Measurements from ENCODE around the gene MT4. TPM values are rescaled to one million over a fixed set of nuclear protein-coding genes. Genes with fewer than 3 reads are reported as not detected.
A peak's percentile ranks its signal among the peaks of the same experiment; 100 is the strongest.
"Not testable (repeated sequence)": the region's sequence is repeated elsewhere in the genome, so short reads cannot be mapped to it uniquely, and the experiment has no call there.

Gene MT4
- total RNA-seq, 4 donors from 2014 or later = not detected

DNA sequence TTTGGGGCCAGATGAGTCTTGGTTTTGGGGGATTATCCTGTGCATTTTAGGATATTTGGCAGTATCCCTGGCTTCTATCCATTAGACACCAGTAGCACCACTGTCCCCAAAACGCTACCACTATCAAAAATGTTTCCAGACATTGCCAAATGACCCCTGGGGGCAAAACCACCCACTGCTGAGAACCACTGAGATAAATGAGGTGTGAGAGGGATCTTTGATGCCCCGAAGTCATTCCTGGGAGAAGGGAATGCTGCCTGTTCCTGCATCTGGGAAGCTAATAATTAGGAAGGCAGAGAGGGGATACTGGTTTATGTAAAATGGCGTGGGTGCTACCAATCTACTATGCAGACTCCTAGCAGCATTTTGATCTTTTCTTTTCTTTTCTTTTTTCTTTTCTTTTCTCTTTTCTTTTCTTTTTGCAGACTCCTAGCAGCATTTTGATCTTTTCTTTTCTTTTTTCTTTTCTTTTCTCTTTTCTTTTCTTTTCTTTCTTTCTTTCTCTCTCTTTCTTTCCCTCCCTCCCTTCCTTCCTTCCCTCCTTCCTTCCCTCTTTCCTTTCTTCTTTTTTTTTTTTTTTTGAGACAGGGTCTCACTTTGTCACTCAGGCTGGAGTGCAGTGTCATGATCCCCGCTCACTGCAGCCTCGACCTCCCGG is 15.6 kb downstream of the MT4 start:
- H3K27ac ChIP-seq = no peak overlapping the region
- H3K4me3 ChIP-seq = no peak overlapping the region
- WGBS, 2 donors = 75 to 79% methylated on average over 6 of the region's 6 CpGs
- peaks cover 0 to 9% (median 0%) of the 10 kb centered on the region in 4 donors for H3K27me3 ChIP-seq
- TF ChIP-seq, protein P1, sequence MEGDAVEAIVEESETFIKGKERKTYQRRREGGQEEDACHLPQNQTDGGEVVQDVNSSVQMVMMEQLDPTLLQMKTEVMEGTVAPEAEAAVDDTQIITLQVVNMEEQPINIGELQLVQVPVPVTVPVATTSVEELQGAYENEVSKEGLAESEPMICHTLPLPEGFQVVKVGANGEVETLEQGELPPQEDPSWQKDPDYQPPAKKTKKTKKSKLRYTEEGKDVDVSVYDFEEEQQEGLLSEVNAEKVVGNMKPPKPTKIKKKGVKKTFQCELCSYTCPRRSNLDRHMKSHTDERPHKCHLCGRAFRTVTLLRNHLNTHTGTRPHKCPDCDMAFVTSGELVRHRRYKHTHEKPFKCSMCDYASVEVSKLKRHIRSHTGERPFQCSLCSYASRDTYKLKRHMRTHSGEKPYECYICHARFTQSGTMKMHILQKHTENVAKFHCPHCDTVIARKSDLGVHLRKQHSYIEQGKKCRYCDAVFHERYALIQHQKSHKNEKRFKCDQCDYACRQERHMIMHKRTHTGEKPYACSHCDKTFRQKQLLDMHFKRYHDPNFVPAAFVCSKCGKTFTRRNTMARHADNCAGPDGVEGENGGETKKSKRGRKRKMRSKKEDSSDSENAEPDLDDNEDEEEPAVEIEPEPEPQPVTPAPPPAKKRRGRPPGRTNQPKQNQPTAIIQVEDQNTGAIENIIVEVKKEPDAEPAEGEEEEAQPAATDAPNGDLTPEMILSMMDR (IDR thresholded peaks at IDR 0.05) = no peak
- TF ChIP-seq POLR2A (IDR thresholded peaks at IDR 0.05) = no peak
- H3K4me1 ChIP-seq = peaks cover 4 to 13% (median 4%) of the 10 kb centered on the region in 3 donors
- no peak for DNase-seq
- H3K9me3 ChIP-seq = no peaks in the 10 kb centered on the region
- H3K36me3 ChIP-seq = no peaks in the 10 kb centered on the region
- intact Hi-C loops (cut with DNase I) = loop anchor here (10.0 kb wide), 1 partner anchor 124 kb away; no protein-coding TSS in a partner anchor

DNA sequence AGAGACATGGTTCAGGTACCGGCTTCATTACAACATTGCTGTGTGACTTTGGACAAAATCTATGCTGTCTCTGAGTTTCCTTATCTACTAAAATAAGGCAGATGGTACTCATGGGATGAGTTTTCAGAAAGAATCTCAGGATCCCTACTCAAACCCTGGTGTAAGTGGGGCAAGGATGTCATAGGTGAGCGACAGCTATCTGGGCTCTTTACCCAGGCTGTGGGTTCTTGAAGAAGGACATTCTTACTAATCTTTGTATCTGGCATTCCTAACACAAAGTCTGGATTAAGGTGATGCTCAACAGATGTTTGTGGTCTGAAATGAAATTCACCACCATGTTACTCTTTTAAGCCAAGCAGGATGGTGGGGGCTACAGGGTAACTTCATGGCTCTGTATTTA is 18.0 kb downstream of the MT4 start:
- peaks cover 0 to 33% (median 0%) of the 10 kb centered on the region in 4 donors for H3K27me3 ChIP-seq
- 100% methylated on average over 1 of the region's 2 CpGs for WGBS, 2 donors
- H3K9me3 ChIP-seq, H3K27ac ChIP-seq, H3K36me3 ChIP-seq, H3K4me1 ChIP-seq, H3K4me3 ChIP-seq, DNase-seq: not testable (repeated sequence)
- intact Hi-C loops (cut with DNase I) = loop anchor here (10.0 kb wide), 1 partner anchor 122 kb away; no protein-coding TSS in a partner anchor

DNA sequence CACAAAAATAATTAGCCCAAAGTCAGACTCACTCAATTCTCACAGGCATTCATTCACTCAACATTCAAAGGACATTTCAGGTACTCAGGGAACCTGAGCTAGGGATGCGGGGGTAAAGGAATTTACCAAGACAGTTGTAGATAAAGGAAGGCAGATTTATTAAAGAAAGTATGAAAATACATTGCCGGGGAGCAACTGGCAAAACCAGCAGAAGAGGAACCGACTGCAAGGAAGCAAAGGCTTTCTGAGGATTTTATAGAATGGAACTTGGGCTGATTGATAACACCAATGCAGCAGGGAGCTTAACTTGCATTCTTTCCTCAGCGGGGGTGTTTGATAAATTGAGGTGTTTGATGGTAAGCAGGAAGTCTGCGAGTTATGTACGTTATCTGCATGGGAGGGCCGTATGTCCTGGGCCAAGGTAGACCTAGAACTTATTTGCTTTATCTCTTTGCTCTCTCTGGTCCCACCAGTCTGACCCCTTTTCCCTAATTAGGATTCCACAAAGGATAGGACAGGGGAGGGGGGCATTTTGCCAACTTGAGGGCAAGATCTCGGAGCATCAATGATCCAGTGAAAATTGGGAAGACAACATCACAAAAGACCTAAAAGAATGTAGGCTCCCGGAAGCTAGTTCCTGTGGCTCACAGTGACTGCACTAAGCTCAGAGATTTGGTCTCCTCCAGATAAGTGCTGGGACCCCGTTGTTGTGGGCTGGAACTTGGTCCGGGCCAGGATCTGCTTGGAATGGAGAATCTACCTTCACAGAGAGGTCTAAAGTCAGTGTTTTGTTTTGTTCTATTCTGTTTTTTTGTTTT is 18.7 kb downstream of the MT4 start:
- no peaks in the 10 kb centered on the region for H3K4me1 ChIP-seq
- no peaks in the 10 kb centered on the region for H3K36me3 ChIP-seq
- 72 to 74% methylated on average over 9 to 10 of the region's 11 CpGs for WGBS, 2 donors
- no peaks in the 10 kb centered on the region for H3K9me3 ChIP-seq
- DNase-seq = no peak
- no peak for TF ChIP-seq POLR2A (IDR thresholded peaks at IDR 0.05)
- TF ChIP-seq, protein P1 (IDR thresholded peaks at IDR 0.05) = no peak
- no peak overlapping the region for H3K4me3 ChIP-seq
- peaks cover 0 to 39% (median 0%) of the 10 kb centered on the region in 4 donors for H3K27me3 ChIP-seq
- intact Hi-C loops (cut with DNase I) = loop anchor here (10.0 kb wide), 1 partner anchor 121 kb away; no protein-coding TSS in a partner anchor
- no peak overlapping the region for H3K27ac ChIP-seq

DNA sequence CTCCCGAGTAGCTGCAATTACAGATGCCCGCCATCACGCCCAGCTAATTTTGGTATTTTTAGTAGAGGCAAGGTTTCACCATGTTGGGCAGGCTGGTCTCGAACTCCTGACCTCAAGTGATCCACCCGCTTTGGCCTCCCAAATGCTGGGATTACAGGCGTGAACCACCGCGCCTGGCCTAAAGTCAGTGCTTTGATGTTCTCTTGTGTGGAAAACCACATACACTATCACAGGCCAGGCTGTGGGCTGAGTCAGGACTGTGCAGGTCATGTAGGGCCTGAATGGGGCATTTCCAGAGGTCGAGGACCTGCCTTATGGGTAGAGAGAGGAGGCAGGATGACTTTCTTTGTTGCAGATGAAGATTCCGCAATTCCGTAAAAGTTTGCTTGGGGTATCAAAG is 19.4 kb downstream of the MT4 start:
- intact Hi-C loops (cut with DNase I) = loop anchor here (10.0 kb wide), 1 partner anchor 121 kb away; no protein-coding TSS in a partner anchor
- Histone ChIP-seq H3K9me3 (no peaks in the 10 kb centered on the region), H3K27ac (no peak overlapping the region), H3K4me3 (no peak overlapping the region), H3K4me1 (peaks cover 2 to 6% (median 4%) of the 10 kb centered on the region in 3 donors), H3K36me3 (no peaks in the 10 kb centered on the region), H3K27me3 (peaks cover 0 to 47% (median 5%) of the 10 kb centered on the region in 4 donors)
- no peak for DNase-seq
- 81 to 85% methylated on average over 7 to 11 of the region's 11 CpGs for WGBS, 2 donors
- TF ChIP-seq POLR2A (IDR thresholded peaks at IDR 0.05) = no peak
- TF ChIP-seq, protein P1 (IDR thresholded peaks at IDR 0.05) = no peak

DNA sequence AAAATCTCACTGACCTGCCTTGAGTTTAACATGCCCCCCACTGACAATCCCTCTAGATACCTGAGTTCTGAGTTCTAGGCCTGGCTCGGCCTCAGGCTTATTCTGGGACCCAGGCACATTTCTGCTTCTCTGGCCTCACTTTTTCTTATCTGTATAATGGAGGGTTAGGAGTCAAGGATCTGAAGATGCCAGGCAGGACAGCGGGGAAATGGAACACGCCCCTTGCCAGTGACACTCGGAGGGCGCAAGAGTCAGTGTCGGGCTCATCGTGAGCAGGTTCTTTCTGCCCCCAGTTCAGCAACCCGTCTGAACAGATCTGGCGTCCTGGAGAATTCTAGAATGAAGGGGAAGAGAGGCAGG is 23.9 kb downstream of the MT4 start:
- Histone ChIP-seq H3K27me3 (peaks cover 6 to 69% (median 11%) of the 10 kb centered on the region in 4 donors), H3K4me1 (peaks cover 8 to 13% (median 8%) of the 10 kb centered on the region in 3 donors)
- DNase-seq = no peak

More for the DNA sequence above, 23.9 kb downstream of the MT4 start:
- Histone ChIP-seq H3K4me3 (peak overlapping the region; percentile 23 to 65 (median 38)), H3K27ac (no peak overlapping the region), H3K9me3 (no peaks in the 10 kb centered on the region), H3K36me3 (no peaks in the 10 kb centered on the region)
- no peak for TF ChIP-seq POLR2A (IDR thresholded peaks at IDR 0.05)
- TF ChIP-seq, protein P1 (IDR thresholded peaks at IDR 0.05) = no peak
- intact Hi-C loops (cut with DNase I) = loop anchor here (10.0 kb wide), 1 partner anchor 116 kb away; no protein-coding TSS in a partner anchor
- 25 to 57% methylated on average over 4 to 9 of the region's 9 CpGs for WGBS, 2 donors

Measured in esophagus squamous epithelium (tissue), 5 donors.